Head of caudate nucleus (tissue), 42 donors: Measurements from ENCODE around the gene UCP3.
A peak's percentile ranks its signal among the peaks of the same experiment; 100 is the strongest.

Experiments
- DNase-seq, 42 donors: peaks; one replicate each; pipeline versions ENCODE4 v3.0.0 to v3.0.0-alpha.2; 2020 to 2021; ENCODE audit warnings: mixed read lengths in 7 of 42
- intact Hi-C: fragments of 100-400 bp; cut with DNase I; formaldehyde crosslinking; loops from one replicate; pipeline ENCODE4 v1.15.0; 2022

The UCP3 gene

GRCh38 chr11:73969091-73969490 lies 39.8 kb downstream of the UCP3 start:
- no peak for DNase-seq
- intact Hi-C loops = no loop called here

DNA sequence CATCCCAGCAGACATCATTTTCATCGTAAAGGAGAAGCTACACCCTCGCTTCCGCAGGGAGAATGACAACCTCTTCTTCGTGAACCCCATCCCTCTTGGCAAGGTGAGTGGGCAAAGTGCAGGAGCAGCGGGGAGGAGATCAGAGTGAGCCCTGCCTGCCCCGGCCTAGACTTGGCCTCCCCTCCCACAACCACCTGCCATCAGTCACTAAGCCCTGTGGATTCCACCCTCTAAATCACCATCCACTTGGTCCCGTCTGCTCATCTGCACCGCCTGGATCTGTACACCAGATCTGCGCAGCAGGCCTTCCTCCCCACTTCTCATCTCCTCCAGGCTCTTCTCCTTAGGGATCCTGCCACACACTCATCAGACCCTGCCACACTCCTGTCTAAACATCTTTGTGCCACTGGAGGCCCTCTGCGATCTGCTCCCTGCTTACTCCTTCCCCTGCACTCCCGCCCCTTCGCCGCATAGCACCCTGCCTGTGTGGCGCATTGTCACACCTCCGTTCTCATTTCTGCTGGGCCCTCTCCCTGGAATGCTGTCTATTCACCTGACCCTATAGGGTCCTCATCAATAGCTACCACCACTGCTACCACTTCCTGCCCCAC lies 40.4 kb downstream of the UCP3 start:
- no peak for DNase-seq
- intact Hi-C loops = no loop called here

DNA sequence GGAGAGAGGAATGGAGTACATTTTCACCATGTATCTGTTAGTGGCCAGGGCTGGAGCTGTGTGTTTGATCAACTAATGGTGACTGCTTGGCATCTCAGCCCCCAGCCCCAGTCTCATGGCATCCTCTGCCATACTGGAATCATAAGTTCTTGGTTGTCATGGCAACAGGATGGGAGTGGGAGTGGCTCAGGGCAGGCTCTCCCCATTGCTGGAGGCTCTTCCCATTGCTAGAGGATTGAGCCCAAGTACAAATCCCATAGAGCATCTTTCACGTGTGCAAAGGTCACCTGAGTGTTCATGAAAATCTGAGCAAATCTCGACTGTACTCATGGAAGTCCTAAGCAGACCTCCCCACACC lies 43.1 kb downstream of the UCP3 start:
- DNase-seq = no peak
- intact Hi-C loops = no loop called here

GRCh38 chr11:73965076-73965763 lies 43.7 kb downstream of the UCP3 start:
- DNase-seq = peak in 1 of 42 donors; percentile 26
- intact Hi-C loops = no loop called here

- peak in 2 of 42 donors; percentile 1 to 12 for DNase-seq
- intact Hi-C loops = no loop called here
Observed at GRCh38 chr11:73963861-73964260, 45.0 kb downstream of the UCP3 start.

GRCh38 chr11:73962101-73962705 lies 46.7 kb downstream of the UCP3 start:
- peak in 13 of 42 donors; percentile 24 to 72 (median 53) for DNase-seq
- intact Hi-C loops = no loop called here

GRCh38 chr11:73961321-73961720 lies 47.6 kb downstream of the UCP3 start:
- intact Hi-C loops = no loop called here
- DNase-seq = peak in 16 of 42 donors; percentile 17 to 68 (median 38)

- DNase-seq = no peak
- intact Hi-C loops = no loop called here
Observed at GRCh38 chr11:73958521-73959141, 50.3 kb downstream of the UCP3 start.

- intact Hi-C loops = no loop called here
- DNase-seq = no peak
Observed at GRCh38 chr11:73957654-73958361, 51.1 kb downstream of the UCP3 start.

DNA sequence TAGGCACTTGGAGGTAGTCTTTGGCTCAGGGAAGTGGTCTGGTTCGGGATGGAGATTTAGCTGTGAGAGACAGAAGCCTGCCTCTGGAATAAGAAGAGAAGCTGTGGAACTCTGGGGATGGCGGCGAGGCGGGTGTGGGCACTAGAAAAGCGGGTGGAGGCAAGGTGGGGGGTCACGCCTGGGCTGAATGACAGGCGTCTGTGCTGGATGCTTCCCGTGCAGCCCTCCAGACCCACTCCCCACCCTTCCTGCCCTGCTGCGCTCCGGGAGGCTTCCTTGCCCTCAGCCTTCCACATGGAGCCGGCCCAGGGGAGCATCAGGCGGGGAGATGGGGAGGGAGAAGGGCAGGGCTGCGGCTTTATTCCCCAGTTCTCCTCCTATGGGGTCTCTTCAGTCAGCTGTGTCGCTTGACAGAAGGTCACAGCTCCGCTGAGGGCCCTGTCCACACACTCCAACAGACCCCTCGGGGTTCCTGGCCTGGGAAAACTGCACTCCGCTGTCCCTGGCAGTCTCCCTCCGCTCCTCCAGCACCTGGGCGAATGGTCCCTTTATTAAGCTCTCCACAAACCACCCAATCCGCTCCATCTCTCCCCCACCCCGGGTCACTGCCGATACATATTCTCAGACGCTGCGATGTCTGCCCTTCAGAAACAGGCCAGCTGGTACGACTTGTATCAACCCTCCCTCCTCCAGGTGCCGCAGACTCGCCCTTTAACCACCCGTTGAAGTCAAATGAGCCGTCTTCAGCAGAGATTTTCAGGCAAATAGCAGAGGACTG lies 51.8 kb downstream of the UCP3 start:
- no peak for DNase-seq
- intact Hi-C loops = no loop called here

- intact Hi-C loops = no loop called here
- no peak for DNase-seq
Observed at GRCh38 chr11:73951797-73952196, 57.1 kb downstream of the UCP3 start.

DNA sequence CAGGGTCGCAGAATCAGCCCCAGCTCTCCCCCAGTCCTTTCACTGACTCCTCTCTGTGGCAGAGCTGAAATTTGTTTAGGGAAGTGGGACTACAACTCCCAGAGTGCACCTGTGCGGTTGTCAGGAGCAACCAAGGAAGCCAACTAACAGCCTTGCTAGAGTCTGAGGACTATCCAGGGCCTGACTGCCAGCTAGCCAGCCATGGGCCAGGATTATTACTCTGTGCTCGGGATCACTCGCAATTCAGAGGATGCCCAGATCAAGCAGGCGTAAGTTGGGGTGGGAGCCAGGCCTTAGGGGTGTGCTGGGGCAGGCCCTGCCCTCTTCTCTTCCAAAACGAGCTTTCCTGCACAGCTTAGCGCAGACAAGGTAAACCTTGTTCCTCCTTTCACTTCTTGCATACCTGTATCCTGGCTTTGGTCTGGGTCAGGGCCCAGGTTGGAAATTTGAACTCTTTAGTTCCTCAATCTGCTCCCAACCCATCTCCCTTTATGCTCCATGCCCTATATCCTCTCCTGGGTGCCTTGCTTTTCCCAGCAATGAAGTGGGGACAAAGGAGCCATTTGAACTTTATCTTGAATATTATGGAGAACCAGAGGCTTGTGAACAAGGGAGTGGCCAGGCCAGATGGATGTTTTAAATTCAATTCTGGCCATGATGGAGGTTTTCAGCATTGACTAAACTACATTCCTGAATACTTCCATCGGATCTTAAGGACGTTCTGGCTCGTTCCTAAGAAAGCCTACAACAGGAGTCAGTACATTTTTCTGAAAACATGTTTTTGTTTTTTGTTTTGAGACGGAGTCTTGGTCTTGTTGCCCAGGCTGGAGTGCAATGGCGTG lies 57.8 kb downstream of the UCP3 start, which contains the start of gene DNAJB13:
Gene DNAJB13, plus strand, starts transcription at position 158 of the 842 bp plus-strand sequence. Its CDS starts 44 bp downstream, at position 202.
- peak in 31 of 42 donors; percentile 16 to 67 (median 41) for DNase-seq
- intact Hi-C loops = no loop called here
